Activated T-helper 17 cell treated with anti-CD3 and anti-CD28 coated beads, Interleukin-2, amount 50 U/mL, for 72 hours (primary cell): Measurements from ENCODE around the gene CCKAR. TPM values are rescaled to one million over a fixed set of nuclear protein-coding genes. Genes with fewer than 3 reads are reported as not detected.

Experiments used
- ATAC-seq: fragments of 150-1000 bp; cut with Tn5 transposase; replicated peaks from 2 replicates; pipeline ENCODE4 v1.10.0; 2021; ENCODE audit warnings: mild to moderate bottlenecking, moderate library complexity
- H3K27ac Mint-ChIP-seq: one replicate; pipeline ENCODE4 v1.8.0; 2022; ENCODE audit warnings: mixed read lengths
- H3K27me3 Mint-ChIP-seq: one replicate; pipeline ENCODE4 v1.8.0; 2022; ENCODE audit warnings: mixed read lengths
- H3K36me3 Mint-ChIP-seq: one replicate; pipeline ENCODE4 v1.8.0; 2022; ENCODE audit warnings: low read depth, mild to moderate bottlenecking, mixed read lengths
- H3K4me1 Mint-ChIP-seq: one replicate; pipeline ENCODE4 v1.8.0; 2022; ENCODE audit warnings: mixed read lengths
- H3K4me3 Mint-ChIP-seq: one replicate; pipeline ENCODE4 v1.8.0; 2022; ENCODE audit warnings: mild to moderate bottlenecking, mixed read lengths
- H3K9me3 Mint-ChIP-seq: one replicate; pipeline ENCODE4 v1.8.0; 2022; ENCODE audit warnings: mixed read lengths
- total RNA-seq, 2 donors: library from RNA; stranded (reverse); gene quantifications; one replicate each; pipeline ENCODE4 v1.2.3, GENCODE V29; 2022

The CCKAR gene
- total RNA-seq, 2 donors from 2014 or later, result not detected

- H3K4me3 Mint-ChIP-seq, result no peak overlapping the region
- no peak overlapping the region for H3K27ac Mint-ChIP-seq
- ATAC-seq, result no peak
- H3K27me3 Mint-ChIP-seq, result no peaks in the 10 kb centered on the region
- no peaks in the 10 kb centered on the region for H3K9me3 Mint-ChIP-seq
- no peaks in the 10 kb centered on the region for H3K4me1 Mint-ChIP-seq
- H3K36me3 Mint-ChIP-seq, result no peaks in the 10 kb centered on the region
Measured at GRCh38 chr4:26457412-26457811, 32.9 kb downstream of the CCKAR start.

- Mint-ChIP-seq H3K36me3 (no peaks in the 10 kb centered on the region), H3K4me1 (no peaks in the 10 kb centered on the region), H3K27me3 (no peaks in the 10 kb centered on the region), H3K27ac (no peak overlapping the region), H3K4me3 (no peak overlapping the region), H3K9me3 (no peaks in the 10 kb centered on the region)
- no peak for ATAC-seq
Measured at GRCh38 chr4:26455571-26455970, 34.7 kb downstream of the CCKAR start.

- no peaks in the 10 kb centered on the region for H3K4me1 Mint-ChIP-seq
- H3K27me3 Mint-ChIP-seq, result no peaks in the 10 kb centered on the region
- no peak overlapping the region for H3K4me3 Mint-ChIP-seq
- H3K36me3 Mint-ChIP-seq, result no peaks in the 10 kb centered on the region
- no peak for ATAC-seq
- H3K27ac Mint-ChIP-seq, result no peak overlapping the region
- no peaks in the 10 kb centered on the region for H3K9me3 Mint-ChIP-seq
Measured at GRCh38 chr4:26454961-26455360, 35.3 kb downstream of the CCKAR start.

GRCh38 chr4:26452565-26453531, 37.4 kb downstream of the CCKAR start:
- H3K27me3 Mint-ChIP-seq, result no peaks in the 10 kb centered on the region
- no peaks in the 10 kb centered on the region for H3K4me1 Mint-ChIP-seq
- no peak for ATAC-seq
- no peaks in the 10 kb centered on the region for H3K36me3 Mint-ChIP-seq
- H3K4me3 Mint-ChIP-seq, result no peak overlapping the region
- H3K27ac Mint-ChIP-seq, result no peak overlapping the region
- no peaks in the 10 kb centered on the region for H3K9me3 Mint-ChIP-seq

- H3K4me1 Mint-ChIP-seq, result no peaks in the 10 kb centered on the region
- no peaks in the 10 kb centered on the region for H3K27me3 Mint-ChIP-seq
- no peak for ATAC-seq
- no peak overlapping the region for H3K4me3 Mint-ChIP-seq
- H3K9me3 Mint-ChIP-seq, result no peaks in the 10 kb centered on the region
- H3K27ac Mint-ChIP-seq, result no peak overlapping the region
- no peaks in the 10 kb centered on the region for H3K36me3 Mint-ChIP-seq
Measured at GRCh38 chr4:26451597-26451996, 38.7 kb downstream of the CCKAR start.

GRCh38 chr4:26450418-26450817, 39.9 kb downstream of the CCKAR start:
- no peak for ATAC-seq
- H3K27me3 Mint-ChIP-seq, result no peaks in the 10 kb centered on the region
- no peak overlapping the region for H3K4me3 Mint-ChIP-seq
- no peaks in the 10 kb centered on the region for H3K9me3 Mint-ChIP-seq
- H3K27ac Mint-ChIP-seq, result no peak overlapping the region
- H3K36me3 Mint-ChIP-seq, result no peaks in the 10 kb centered on the region
- no peaks in the 10 kb centered on the region for H3K4me1 Mint-ChIP-seq

- Mint-ChIP-seq H3K36me3 (no peaks in the 10 kb centered on the region), H3K4me1 (no peaks in the 10 kb centered on the region), H3K9me3 (no peaks in the 10 kb centered on the region), H3K27ac (no peak overlapping the region), H3K4me3 (no peak overlapping the region), H3K27me3 (no peaks in the 10 kb centered on the region)
- ATAC-seq, result no peak
Measured at GRCh38 chr4:26447378-26447777, 42.9 kb downstream of the CCKAR start.

- H3K36me3 Mint-ChIP-seq, result peaks cover 31% of the 10 kb centered on the region
- H3K27me3 Mint-ChIP-seq, result no peaks in the 10 kb centered on the region
- H3K4me3 Mint-ChIP-seq, result no peak overlapping the region
- H3K4me1 Mint-ChIP-seq, result no peaks in the 10 kb centered on the region
- no peaks in the 10 kb centered on the region for H3K9me3 Mint-ChIP-seq
- no peak for ATAC-seq
- peak overlapping the region; percentile 75 for H3K27ac Mint-ChIP-seq
Measured at GRCh38 chr4:26441771-26442170, 48.5 kb downstream of the CCKAR start.

- H3K36me3 Mint-ChIP-seq, result peaks cover 38% of the 10 kb centered on the region
- no peak for ATAC-seq
- no peaks in the 10 kb centered on the region for H3K9me3 Mint-ChIP-seq
- no peak overlapping the region for H3K4me3 Mint-ChIP-seq
- H3K27me3 Mint-ChIP-seq, result no peaks in the 10 kb centered on the region
- H3K27ac Mint-ChIP-seq, result peak overlapping the region; percentile 75
- no peaks in the 10 kb centered on the region for H3K4me1 Mint-ChIP-seq
Measured at GRCh38 chr4:26441102-26441501, 49.2 kb downstream of the CCKAR start.

- Mint-ChIP-seq H3K36me3 (peaks cover 100% of the 10 kb centered on the region), H3K4me3 (no peak overlapping the region), H3K4me1 (no peaks in the 10 kb centered on the region), H3K27me3 (no peaks in the 10 kb centered on the region), H3K27ac (no peak overlapping the region), H3K9me3 (no peaks in the 10 kb centered on the region)
- ATAC-seq, result no peak
Measured at GRCh38 chr4:26434030-26434639, 56.1 kb downstream of the CCKAR start.

- no peaks in the 10 kb centered on the region for H3K27me3 Mint-ChIP-seq
- H3K36me3 Mint-ChIP-seq, result peaks cover 100% of the 10 kb centered on the region
- no peak overlapping the region for H3K27ac Mint-ChIP-seq
- H3K4me3 Mint-ChIP-seq, result no peak overlapping the region
- H3K9me3 Mint-ChIP-seq, result no peaks in the 10 kb centered on the region
- H3K4me1 Mint-ChIP-seq, result no peaks in the 10 kb centered on the region
- no peak for ATAC-seq
Measured at GRCh38 chr4:26433556-26433955, 56.7 kb downstream of the CCKAR start.

- no peak overlapping the region for H3K4me3 Mint-ChIP-seq
- peaks cover 100% of the 10 kb centered on the region for H3K36me3 Mint-ChIP-seq
- H3K27me3 Mint-ChIP-seq, result no peaks in the 10 kb centered on the region
- ATAC-seq, result no peak
- H3K9me3 Mint-ChIP-seq, result no peaks in the 10 kb centered on the region
- no peak overlapping the region for H3K27ac Mint-ChIP-seq
- peaks cover 5% of the 10 kb centered on the region for H3K4me1 Mint-ChIP-seq
Measured at GRCh38 chr4:26432419-26432818, 57.9 kb downstream of the CCKAR start.

- H3K27ac Mint-ChIP-seq, result no peak overlapping the region
- H3K4me1 Mint-ChIP-seq, result peaks cover 13% of the 10 kb centered on the region
- H3K27me3 Mint-ChIP-seq, result no peaks in the 10 kb centered on the region
- peaks cover 100% of the 10 kb centered on the region for H3K36me3 Mint-ChIP-seq
- H3K9me3 Mint-ChIP-seq, result no peaks in the 10 kb centered on the region
- no peak overlapping the region for H3K4me3 Mint-ChIP-seq
- ATAC-seq, result no peak
Measured at GRCh38 chr4:26431461-26432180, 58.7 kb downstream of the CCKAR start.
